CD4-positive, alpha-beta T cell treated with Interleukin-21 for 1 hour (primary cell): ENCODE results near the gene CUBN.

Experiments
- DNase-seq: peaks from one replicate; pipeline ENCODE4 v3.0.0-alpha.2; 2020

Gene CUBN

GRCh38 chr10:17101257-17101909 is 28.2 kb downstream of the CUBN start:
- no peak for DNase-seq

GRCh38 chr10:17100586-17100985 is 29.0 kb downstream of the CUBN start:
- DNase-seq, result no peak

- DNase-seq, result no peak
Observed at GRCh38 chr10:17098012-17098411, 31.6 kb downstream of the CUBN start.

- DNase-seq, result no peak
Observed at GRCh38 chr10:17094844-17095243, 34.8 kb downstream of the CUBN start.

GRCh38 chr10:17092986-17093803 is 36.4 kb downstream of the CUBN start:
- DNase-seq, result no peak

GRCh38 chr10:17092216-17092944 is 37.2 kb downstream of the CUBN start:
- no peak for DNase-seq

GRCh38 chr10:17088118-17088806 is 41.3 kb downstream of the CUBN start:
- no peak for DNase-seq

GRCh38 chr10:17086865-17087367 is 42.7 kb downstream of the CUBN start:
- no peak for DNase-seq

GRCh38 chr10:17085011-17085725 is 44.4 kb downstream of the CUBN start:
- no peak for DNase-seq

GRCh38 chr10:17084258-17084657 is 45.4 kb downstream of the CUBN start:
- DNase-seq, result no peak

GRCh38 chr10:17081431-17081830 is 48.2 kb downstream of the CUBN start:
- no peak for DNase-seq

- no peak for DNase-seq
Observed at GRCh38 chr10:17077890-17078289, 51.7 kb downstream of the CUBN start.

- no peak for DNase-seq
Observed at GRCh38 chr10:17077346-17077781, 52.2 kb downstream of the CUBN start.

GRCh38 chr10:17076626-17077345 is 52.8 kb downstream of the CUBN start:
- no peak for DNase-seq

GRCh38 chr10:17075533-17076359 is 53.9 kb downstream of the CUBN start:
- no peak for DNase-seq

GRCh38 chr10:17074541-17074847 is 55.1 kb downstream of the CUBN start:
- no peak for DNase-seq

- DNase-seq, result no peak
Observed at GRCh38 chr10:17073725-17074540, 55.7 kb downstream of the CUBN start.

- DNase-seq, result no peak
Observed at GRCh38 chr10:17068953-17069352, 60.7 kb downstream of the CUBN start.

GRCh38 chr10:17067376-17068264 is 62.0 kb downstream of the CUBN start:
- no peak for DNase-seq
